Neural cell (in vitro differentiated cells): ENCODE data around the gene OLFM1.

ENCODE experiments used
- EZH2 ChIP-seq: fragments of 200-600, 300-800 bp; shearing (Covaris generic), sonication (generic); IDR thresholded peaks from 2 replicates; pipeline ENCODE4 v1.6.1; 2014; ENCODE audit warnings: antibody characterized with exemption, low read length, borderline replicate concordance, mild to moderate bottlenecking; ENCODE audit not compliant: insufficient read depth, poor library complexity, severe bottlenecking
- TF ChIP-seq, protein P1 (sequence below): IDR thresholded peaks from 2 replicates; pipeline ENCODE4 v1.6.1; 2012; ENCODE audit warnings: borderline replicate concordance

DNA sequence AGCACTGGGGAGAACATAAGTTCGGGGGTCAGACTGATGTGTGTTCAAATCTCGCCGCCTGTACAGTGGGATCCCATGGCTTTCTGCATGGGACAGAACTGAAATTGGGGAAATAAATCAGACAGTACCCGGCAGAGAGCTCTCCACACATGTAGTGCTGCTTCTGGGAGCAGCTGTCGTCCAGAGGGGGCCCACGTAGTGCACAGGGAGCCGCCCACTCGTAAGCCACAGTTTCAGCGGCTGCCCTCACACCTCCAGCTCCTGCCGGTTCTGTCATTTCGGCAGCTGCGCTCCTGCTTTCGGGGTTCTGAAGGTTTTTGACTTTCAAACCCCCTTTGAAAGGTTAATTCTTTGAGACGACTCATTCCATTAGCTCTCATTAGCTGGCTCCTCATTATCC is 83.1 kb downstream of the OLFM1 start:
- TF ChIP-seq EZH2, result no peak
- TF ChIP-seq, protein P1, sequence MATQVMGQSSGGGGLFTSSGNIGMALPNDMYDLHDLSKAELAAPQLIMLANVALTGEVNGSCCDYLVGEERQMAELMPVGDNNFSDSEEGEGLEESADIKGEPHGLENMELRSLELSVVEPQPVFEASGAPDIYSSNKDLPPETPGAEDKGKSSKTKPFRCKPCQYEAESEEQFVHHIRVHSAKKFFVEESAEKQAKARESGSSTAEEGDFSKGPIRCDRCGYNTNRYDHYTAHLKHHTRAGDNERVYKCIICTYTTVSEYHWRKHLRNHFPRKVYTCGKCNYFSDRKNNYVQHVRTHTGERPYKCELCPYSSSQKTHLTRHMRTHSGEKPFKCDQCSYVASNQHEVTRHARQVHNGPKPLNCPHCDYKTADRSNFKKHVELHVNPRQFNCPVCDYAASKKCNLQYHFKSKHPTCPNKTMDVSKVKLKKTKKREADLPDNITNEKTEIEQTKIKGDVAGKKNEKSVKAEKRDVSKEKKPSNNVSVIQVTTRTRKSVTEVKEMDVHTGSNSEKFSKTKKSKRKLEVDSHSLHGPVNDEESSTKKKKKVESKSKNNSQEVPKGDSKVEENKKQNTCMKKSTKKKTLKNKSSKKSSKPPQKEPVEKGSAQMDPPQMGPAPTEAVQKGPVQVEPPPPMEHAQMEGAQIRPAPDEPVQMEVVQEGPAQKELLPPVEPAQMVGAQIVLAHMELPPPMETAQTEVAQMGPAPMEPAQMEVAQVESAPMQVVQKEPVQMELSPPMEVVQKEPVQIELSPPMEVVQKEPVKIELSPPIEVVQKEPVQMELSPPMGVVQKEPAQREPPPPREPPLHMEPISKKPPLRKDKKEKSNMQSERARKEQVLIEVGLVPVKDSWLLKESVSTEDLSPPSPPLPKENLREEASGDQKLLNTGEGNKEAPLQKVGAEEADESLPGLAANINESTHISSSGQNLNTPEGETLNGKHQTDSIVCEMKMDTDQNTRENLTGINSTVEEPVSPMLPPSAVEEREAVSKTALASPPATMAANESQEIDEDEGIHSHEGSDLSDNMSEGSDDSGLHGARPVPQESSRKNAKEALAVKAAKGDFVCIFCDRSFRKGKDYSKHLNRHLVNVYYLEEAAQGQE, result no peak
